Naive B cell (primary cell): ENCODE measurements around the gene KRT20. TPM values are rescaled to one million over a fixed set of nuclear protein-coding genes. Genes with fewer than 3 reads are reported as not detected.

Experiments
- ATAC-seq, 2 donors: fragments of 150-1000 bp; cut with Tn5 transposase; 2 replicates each; pipeline ENCODE4 v1.10.0; 2021; ENCODE audit warnings: low read depth in 2 of 2, mild to moderate bottlenecking in 2 of 2, moderate library complexity in 2 of 2
- DNase-seq: peaks from one replicate; pipeline ENCODE4 v3.0.0; 2022
- H3K27ac Mint-ChIP-seq, 6 donors: one replicate each; pipeline ENCODE4 v1.8.0; 2020 to 2022; ENCODE audit warnings: mild to moderate bottlenecking in 6 of 6, mixed read lengths in 6 of 6, moderate library complexity in 5 of 6, inconsistent platforms in 2 of 6
- H3K27me3 Mint-ChIP-seq, 3 donors: one replicate each; pipeline ENCODE4 v1.8.0; 2021 to 2022; ENCODE audit warnings: mixed read lengths in 3 of 3, mild to moderate bottlenecking in 1 of 3
- H3K36me3 Mint-ChIP-seq, 2 donors: one replicate each; pipeline ENCODE4 v1.8.0; 2020 to 2022; ENCODE audit warnings: mixed read lengths in 2 of 2, inconsistent platforms in 1 of 2, mild to moderate bottlenecking in 1 of 2
- H3K4me1 Mint-ChIP-seq, 3 donors: one replicate each; pipeline ENCODE4 v1.8.0; 2020 to 2022; ENCODE audit warnings: mixed read lengths in 3 of 3, inconsistent platforms in 1 of 3, mild to moderate bottlenecking in 1 of 3, moderate library complexity in 1 of 3
- H3K4me3 Mint-ChIP-seq, 8 donors: one replicate each; pipeline ENCODE4 v1.8.0; 2020 to 2022; ENCODE audit warnings: mild to moderate bottlenecking in 8 of 8, mixed read lengths in 8 of 8, moderate library complexity in 8 of 8, inconsistent platforms in 2 of 8
- H3K9me3 Mint-ChIP-seq, 7 donors: one replicate each; pipeline ENCODE4 v1.8.0; 2020 to 2022; ENCODE audit warnings: mixed read lengths in 7 of 7, mild to moderate bottlenecking in 5 of 7, inconsistent platforms in 2 of 7, moderate library complexity in 1 of 7
- polyA plus RNA-seq, 6 donors: library from polyadenylated mRNA; unstranded; fragments of 300-500 nt; fragmentation: Illumina TruSeq; gene quantifications; one replicate each; pipeline ENCODE4 v1.2.3, GENCODE V29; 2021; ENCODE audit warnings: low read depth in 6 of 6

KRT20 gene
- polyA plus RNA-seq, 6 donors from 2014 or later = not detected

DNA sequence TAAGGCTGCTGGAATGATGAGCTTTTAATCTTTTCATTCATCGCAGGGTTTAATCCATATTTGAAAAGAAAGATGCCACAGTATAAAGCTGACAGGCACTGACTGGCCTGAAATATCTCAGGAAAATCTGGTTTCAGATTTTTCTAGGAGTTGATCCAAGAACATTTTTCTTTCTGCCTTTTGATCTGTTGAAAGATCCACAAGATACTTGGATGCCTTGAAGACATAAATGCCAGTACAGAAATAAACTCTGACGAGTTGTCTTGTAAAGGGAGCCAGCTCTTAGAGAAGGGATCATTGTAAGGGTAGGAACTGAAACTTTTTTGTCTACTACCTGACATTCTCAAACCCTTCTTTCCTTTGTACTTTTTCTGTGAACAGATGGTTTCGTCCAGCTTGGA, 25.4 kb upstream of the KRT20 start:
- Mint-ChIP-seq H3K27ac (no peak overlapping the region), H3K36me3 (no peaks in the 10 kb centered on the region), H3K9me3 (no peaks in the 10 kb centered on the region), H3K4me1 (peaks cover 3 to 5% (median 4%) of the 10 kb centered on the region in 3 donors), H3K4me3 (no peak overlapping the region), H3K27me3 (peaks cover 33 to 39% (median 34%) of the 10 kb centered on the region in 3 donors)
- no peak for DNase-seq
- ATAC-seq = no peak

DNA sequence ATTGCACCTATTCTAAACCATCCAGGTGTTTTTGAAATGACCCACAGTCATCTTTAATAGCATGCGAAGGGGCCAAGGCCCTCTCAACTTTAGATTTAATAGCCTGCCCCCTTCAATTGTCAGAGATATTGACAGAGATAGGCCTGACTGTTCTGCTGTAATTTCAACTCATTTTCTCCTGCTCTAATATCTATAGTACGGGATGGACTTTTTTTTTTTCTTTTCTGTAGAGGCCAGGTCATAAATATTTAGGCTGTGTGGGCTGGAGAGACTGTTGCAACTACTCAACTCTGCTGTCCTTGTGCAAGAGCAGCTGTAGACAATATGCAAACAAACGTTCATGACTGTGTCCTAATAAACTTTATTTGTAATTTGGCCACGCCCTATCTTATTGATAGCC, 24.7 kb upstream of the KRT20 start:
- ATAC-seq (no peak), DNase-seq (no peak)
- Mint-ChIP-seq H3K27me3 (peaks cover 40 to 45% (median 41%) of the 10 kb centered on the region in 3 donors), H3K27ac (peak overlapping the region in 2 of 6 donors; percentile 9 to 19), H3K9me3 (no peaks in the 10 kb centered on the region), H3K4me3 (no peak overlapping the region), H3K36me3 (no peaks in the 10 kb centered on the region), H3K4me1 (no peaks in the 10 kb centered on the region)

DNA sequence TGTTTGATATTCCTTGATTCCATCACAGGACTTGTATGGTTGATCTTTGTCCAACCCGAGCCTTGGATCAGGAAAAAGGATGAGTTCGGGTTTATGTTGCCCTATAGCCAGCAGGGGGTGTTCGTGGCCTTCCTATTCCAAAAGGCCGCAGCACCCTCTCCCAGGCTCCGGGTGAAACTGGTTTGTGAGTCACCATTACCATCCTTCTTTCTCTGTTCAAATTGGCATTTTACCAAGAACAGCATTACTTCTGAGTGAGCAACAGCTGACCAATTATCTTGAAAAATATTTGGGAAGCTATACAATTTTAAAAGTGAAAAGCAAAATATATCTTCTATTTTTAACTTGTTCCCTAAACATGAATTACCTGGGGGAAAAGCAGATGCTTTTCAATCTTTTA, 24.3 kb upstream of the KRT20 start:
- H3K9me3 Mint-ChIP-seq = no peaks in the 10 kb centered on the region
- no peak overlapping the region for H3K4me3 Mint-ChIP-seq
- H3K4me1 Mint-ChIP-seq = no peaks in the 10 kb centered on the region
- ATAC-seq (peak; percentile 60 to 72), DNase-seq (peak; percentile 59)
- no peaks in the 10 kb centered on the region for H3K36me3 Mint-ChIP-seq
- no peak overlapping the region for H3K27ac Mint-ChIP-seq
- peaks cover 44 to 48% (median 45%) of the 10 kb centered on the region in 3 donors for H3K27me3 Mint-ChIP-seq

DNA sequence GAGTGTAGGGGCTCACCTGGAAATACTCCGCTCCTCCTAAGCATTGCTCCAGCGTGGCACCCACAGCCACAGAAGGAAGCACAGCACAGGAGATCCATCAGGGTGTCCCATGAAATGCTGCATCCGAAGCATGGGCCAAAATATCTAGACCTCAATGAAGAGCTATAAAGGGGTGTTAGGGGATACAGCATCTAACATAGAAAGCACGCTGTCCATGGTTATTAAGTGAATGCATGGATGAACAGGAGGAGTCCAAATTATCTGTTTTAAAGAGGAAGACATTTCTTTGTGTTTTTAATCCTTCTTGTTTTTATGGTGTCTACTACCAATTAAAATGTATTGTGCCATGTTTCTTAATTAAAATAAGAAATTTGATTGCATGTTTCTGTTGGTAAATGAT, 21.6 kb upstream of the KRT20 start:
- ATAC-seq (no peak), DNase-seq (no peak)
- Mint-ChIP-seq H3K4me1 (no peaks in the 10 kb centered on the region), H3K9me3 (no peaks in the 10 kb centered on the region), H3K36me3 (no peaks in the 10 kb centered on the region), H3K27me3 (peaks cover 49 to 58% (median 55%) of the 10 kb centered on the region in 3 donors), H3K4me3 (no peak overlapping the region), H3K27ac (no peak overlapping the region)

DNA sequence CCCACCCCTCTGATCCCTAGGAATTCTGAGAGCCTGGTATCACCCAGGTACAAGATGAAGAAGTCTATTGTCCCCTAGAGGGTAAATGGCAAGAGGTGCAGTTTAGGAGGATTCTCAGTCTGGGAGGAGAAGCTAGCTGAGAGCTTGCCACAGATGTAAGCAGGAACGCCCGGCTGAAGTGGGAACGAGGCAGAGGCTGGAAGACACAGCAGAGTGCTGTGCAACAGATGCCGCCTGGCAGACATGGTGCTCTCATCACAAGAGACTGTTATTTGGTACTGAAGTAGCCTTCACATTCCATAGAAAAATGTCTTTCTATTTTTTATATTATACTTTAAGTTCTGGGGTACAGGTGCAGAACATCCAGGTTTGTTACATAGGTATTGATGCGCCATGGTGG, 20.3 kb upstream of the KRT20 start:
- ATAC-seq (no peak), DNase-seq (no peak)
- Mint-ChIP-seq H3K36me3 (no peaks in the 10 kb centered on the region), H3K27ac (peak overlapping the region in 1 of 6 donors; percentile 30), H3K4me1 (no peaks in the 10 kb centered on the region), H3K9me3 (no peaks in the 10 kb centered on the region), H3K4me3 (no peak overlapping the region), H3K27me3 (peaks cover 53 to 68% (median 64%) of the 10 kb centered on the region in 3 donors)

DNA sequence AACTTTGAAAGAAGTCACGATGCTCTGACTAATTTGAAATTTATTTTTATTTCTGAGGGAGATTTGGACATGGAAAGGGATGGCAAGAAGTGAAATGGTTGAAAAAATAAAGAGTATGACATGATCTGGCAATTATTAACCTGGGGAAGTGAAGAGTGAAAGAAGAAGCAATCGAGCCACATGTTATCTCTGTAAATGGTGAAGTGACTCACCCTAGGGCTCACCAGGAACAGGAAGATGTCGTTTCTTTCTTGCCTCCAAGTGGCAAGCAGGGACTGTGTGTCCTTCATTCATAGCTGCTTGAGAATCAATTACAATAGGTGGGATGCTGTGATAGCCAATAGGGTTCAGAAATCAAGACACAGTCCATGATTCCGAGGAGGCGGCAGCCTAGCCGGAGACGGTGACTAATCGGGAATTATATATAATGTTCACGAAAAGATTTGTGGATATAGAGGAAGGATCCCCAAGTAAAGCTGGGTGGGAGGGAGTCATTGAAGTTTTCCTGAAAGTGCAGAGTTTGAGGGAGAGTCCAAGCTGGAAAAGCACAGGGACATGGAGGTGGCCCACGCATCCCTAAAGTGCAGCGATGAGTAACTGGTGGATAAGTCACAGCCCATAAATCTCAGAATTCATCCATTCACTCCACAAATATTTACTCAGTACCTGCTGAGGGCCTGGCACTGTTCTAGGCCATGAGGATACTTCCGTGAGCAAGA, 18.2 kb upstream of the KRT20 start:
- no peak overlapping the region for H3K27ac Mint-ChIP-seq
- H3K9me3 Mint-ChIP-seq = no peaks in the 10 kb centered on the region
- ATAC-seq = no peak
- no peaks in the 10 kb centered on the region for H3K4me1 Mint-ChIP-seq
- no peaks in the 10 kb centered on the region for H3K36me3 Mint-ChIP-seq
- H3K4me3 Mint-ChIP-seq = no peak overlapping the region
- H3K27me3 Mint-ChIP-seq = peaks cover 54 to 69% (median 61%) of the 10 kb centered on the region in 3 donors
- no peak for DNase-seq

DNA sequence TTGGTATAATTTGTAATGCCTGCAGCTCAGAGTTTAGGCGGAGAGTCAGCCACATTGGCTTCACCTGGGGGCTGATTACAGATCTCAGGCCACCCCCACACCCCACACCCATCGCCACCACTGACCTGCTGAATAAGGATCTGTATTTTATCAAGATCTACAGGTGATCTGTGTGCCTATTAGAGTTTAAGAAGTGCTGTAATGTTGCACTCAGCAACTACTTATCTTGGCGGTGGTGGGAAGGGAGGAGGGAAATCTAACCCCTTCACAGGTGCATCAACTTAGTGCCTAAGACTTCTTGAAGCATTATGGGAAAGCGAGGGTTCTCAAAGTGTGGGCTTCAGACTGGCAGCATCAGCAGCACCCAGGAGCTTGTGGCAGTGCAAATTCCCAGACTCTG, 17.5 kb upstream of the KRT20 start:
- no peak overlapping the region for H3K4me3 Mint-ChIP-seq
- DNase-seq (no peak), ATAC-seq (no peak)
- peaks cover 48 to 65% (median 57%) of the 10 kb centered on the region in 3 donors for H3K27me3 Mint-ChIP-seq
- no peaks in the 10 kb centered on the region for H3K4me1 Mint-ChIP-seq
- H3K9me3 Mint-ChIP-seq = no peaks in the 10 kb centered on the region
- no peaks in the 10 kb centered on the region for H3K36me3 Mint-ChIP-seq
- no peak overlapping the region for H3K27ac Mint-ChIP-seq

DNA sequence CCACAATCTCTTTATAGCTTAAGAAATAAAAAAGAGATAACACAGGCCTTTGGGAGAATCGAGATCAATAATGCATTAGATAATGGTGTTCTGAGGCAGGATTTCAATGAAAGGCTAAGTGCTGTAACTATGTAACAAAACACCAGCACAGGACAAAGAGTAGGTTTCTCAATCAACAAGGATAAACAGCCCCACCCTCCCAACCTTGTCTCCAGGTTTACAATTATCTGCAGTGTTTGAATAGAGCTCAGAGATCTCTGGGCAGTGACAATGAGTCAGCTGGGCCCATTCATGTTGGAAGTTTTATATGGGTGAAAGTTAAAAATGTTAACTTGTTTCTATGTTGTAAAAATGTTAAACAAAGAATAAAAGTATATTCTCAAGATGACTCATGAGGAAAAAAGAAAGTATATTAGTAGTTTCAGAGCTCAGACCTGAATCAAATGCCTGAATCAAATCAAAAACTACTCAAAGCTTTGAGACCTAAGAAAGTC, 17.0 kb upstream of the KRT20 start:
- DNase-seq (no peak), ATAC-seq (no peak)
- Mint-ChIP-seq H3K4me3 (no peak overlapping the region), H3K27me3 (peaks cover 49 to 60% (median 53%) of the 10 kb centered on the region in 3 donors), H3K36me3 (no peaks in the 10 kb centered on the region), H3K4me1 (no peaks in the 10 kb centered on the region), H3K27ac (no peak overlapping the region), H3K9me3 (no peaks in the 10 kb centered on the region)

DNA sequence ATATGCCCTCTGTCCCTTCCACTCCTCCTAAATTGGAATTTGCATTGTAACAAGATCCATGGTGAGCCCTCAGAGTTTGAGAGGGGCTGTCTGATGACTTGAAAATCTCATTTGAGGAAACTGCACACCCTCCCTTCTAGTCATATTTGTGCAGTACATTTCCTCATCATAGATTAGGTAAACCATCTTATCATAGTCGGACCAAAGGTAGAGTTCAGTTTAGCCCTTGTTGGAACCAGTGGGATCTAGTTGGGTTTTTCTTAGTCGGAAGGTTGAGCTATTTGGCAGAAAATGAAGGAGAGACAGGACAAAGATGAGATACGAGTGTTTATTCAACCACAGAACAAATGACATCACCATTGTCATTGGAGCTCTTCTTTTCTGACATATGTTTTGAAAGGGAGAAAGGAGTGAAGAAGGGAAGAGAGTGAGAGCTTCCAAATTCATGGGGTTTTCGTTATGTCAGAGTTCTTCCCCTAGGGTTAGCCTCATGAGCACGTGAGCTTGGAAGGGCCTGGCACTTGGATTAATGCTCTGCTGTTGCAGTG, 15.8 kb upstream of the KRT20 start:
- H3K36me3 Mint-ChIP-seq = no peaks in the 10 kb centered on the region
- peaks cover 40 to 54% (median 41%) of the 10 kb centered on the region in 3 donors for H3K27me3 Mint-ChIP-seq
- H3K9me3 Mint-ChIP-seq = no peaks in the 10 kb centered on the region
- DNase-seq = no peak
- no peaks in the 10 kb centered on the region for H3K4me1 Mint-ChIP-seq
- no peak overlapping the region for H3K27ac Mint-ChIP-seq
- ATAC-seq = no peak
- no peak overlapping the region for H3K4me3 Mint-ChIP-seq

DNA sequence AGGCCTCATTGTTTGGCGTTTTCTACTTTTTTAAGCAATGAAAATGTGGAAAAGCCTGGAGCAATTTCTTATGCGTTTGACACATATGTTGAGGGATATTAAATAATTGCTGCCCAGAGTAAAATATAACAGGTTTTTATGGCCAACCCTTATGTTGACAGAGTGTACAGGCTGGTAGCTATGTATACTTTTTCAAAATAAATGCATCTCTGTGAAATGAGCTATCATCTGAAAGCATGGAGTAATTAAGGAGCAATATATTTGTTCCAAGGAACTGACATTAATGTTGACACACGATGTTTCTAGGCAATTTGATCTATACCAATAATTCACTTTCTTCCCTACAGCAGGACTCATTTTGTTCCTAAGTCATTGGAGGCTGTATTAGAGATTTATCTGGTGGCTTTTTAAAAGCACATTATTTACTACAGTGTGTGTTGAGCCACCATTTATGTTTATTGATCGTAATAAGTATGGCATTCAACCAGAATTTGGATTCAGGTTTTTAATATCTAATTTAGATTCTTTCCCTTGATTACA, 11.9 kb upstream of the KRT20 start:
- H3K4me3 Mint-ChIP-seq = no peak overlapping the region
- H3K9me3 Mint-ChIP-seq = no peaks in the 10 kb centered on the region
- peaks cover 32 to 62% (median 46%) of the 10 kb centered on the region in 3 donors for H3K27me3 Mint-ChIP-seq
- DNase-seq (no peak), ATAC-seq (no peak)
- H3K27ac Mint-ChIP-seq = no peak overlapping the region
- peaks cover 7 to 11% (median 8%) of the 10 kb centered on the region in 3 donors for H3K4me1 Mint-ChIP-seq
- no peaks in the 10 kb centered on the region for H3K36me3 Mint-ChIP-seq

DNA sequence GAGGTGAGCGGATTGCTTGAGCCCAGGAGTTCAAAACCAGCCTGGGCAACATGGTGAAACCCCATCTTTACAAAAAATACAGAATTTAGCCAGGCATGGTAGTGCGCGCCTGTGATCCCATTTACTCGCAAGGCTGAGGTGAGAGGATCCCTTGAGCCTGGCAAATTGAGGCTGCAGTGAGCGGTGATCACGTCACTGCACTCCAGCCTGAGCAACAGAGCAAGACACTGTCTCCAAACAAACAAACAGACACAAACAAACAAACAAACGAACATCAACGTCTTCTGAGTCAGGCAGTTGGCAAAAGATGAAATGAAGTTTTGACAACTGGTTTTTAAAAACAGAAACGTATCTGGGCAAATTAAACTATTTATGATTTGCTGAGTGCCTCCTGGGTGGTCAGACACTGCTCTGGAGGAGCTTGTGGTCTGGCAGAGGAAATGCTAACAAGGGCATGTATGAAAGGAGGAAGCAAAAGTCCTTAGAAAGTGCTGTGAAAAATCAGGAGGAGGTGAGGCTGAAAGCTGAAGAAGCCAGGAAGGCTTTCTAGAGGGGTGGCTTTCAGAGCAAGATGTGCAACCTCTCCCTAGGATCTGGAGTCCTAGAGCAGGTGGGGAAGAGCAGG, 10.2 kb upstream of the KRT20 start:
- DNase-seq = no peak
- Mint-ChIP-seq H3K4me3 (no peak overlapping the region), H3K36me3 (no peaks in the 10 kb centered on the region), H3K27me3 (peaks cover 27 to 60% (median 34%) of the 10 kb centered on the region in 3 donors), H3K4me1 (peaks cover 7 to 11% (median 8%) of the 10 kb centered on the region in 3 donors), H3K27ac (no peak overlapping the region), H3K9me3 (no peaks in the 10 kb centered on the region)
- no peak for ATAC-seq

DNA sequence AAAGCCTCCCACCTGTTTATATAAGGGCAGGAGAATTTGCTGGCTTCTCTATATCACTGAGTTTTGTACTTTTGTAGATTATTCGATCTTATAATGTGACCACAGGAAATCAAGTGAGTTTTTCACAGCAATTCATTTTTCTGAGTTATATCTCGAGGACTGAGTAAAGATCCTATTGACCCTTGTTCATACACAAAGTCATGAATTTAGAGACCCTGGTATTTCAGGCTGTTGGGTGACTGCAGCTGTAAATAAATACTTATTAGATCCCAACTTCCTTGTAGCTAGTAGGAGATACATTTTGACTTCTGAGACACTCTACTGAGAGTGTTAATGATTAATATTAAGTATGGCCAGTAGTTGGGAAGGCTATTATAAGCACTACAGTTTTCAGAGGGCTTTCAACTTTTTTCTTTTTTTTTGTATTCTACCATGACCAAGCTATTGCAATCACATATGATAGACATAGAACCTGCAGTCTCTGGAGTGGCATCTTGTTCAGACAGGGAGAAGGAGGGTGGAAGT, 3.2 kb upstream of the KRT20 start:
- no peaks in the 10 kb centered on the region for H3K36me3 Mint-ChIP-seq
- peaks cover 0 to 13% (median 10%) of the 10 kb centered on the region in 3 donors for H3K4me1 Mint-ChIP-seq
- H3K27ac Mint-ChIP-seq = no peak overlapping the region
- DNase-seq (no peak), ATAC-seq (no peak)
- H3K9me3 Mint-ChIP-seq = no peaks in the 10 kb centered on the region
- peaks cover 29 to 60% (median 47%) of the 10 kb centered on the region in 3 donors for H3K27me3 Mint-ChIP-seq
- H3K4me3 Mint-ChIP-seq = no peak overlapping the region

DNA sequence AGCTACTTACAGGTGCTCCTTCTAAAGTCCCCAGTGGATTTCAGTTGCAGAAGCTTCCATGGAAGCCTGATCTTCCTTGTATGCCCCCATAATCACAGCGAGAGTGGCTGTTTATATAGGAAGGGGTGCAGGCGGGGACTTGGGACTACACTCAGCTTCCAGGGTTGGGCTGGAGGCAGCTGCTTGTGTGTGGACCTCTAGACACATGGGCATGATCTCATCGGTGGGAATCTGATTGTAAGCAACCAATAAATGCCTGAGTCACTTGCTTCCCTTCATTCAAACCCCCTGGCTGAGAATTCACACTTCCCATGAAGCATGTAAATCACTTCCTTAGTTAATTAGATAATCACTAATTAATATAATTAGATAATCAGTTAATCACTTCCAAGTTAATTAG, 1.0 kb upstream of the KRT20 start:
- Mint-ChIP-seq H3K4me3 (no peak overlapping the region), H3K4me1 (peaks cover 0 to 10% (median 9%) of the 10 kb centered on the region in 3 donors), H3K36me3 (no peaks in the 10 kb centered on the region), H3K27ac (no peak overlapping the region), H3K9me3 (no peaks in the 10 kb centered on the region), H3K27me3 (peaks cover 20 to 57% (median 42%) of the 10 kb centered on the region in 3 donors)
- DNase-seq (no peak), ATAC-seq (no peak)
